IMR-90 (cell line): ENCODE measurements around the gene B4GALNT2. TPM values are rescaled to one million over a fixed set of nuclear protein-coding genes. Genes with fewer than 3 reads are reported as not detected.

Experiments used
- ATAC-seq: fragments of 200-7000 bp; cut with Tn5 transposase; 2 replicates; pipeline ENCODE4 v1.9.1; 2020; ENCODE audit warnings: low read depth, mild to moderate bottlenecking, moderate library complexity
- BruUV-seq: library from RNA; stranded (reverse); fragments of 400-500 nt; replicated peaks from 2 replicates; lab custom pipeline; 2021; lab: Mats Ljungman, UMichigan
- CTCF ChIA-PET: fragments of 300-600 bp; formaldehyde crosslinking; extraction: SDS; loops from one replicate; lab custom pipeline; 2021; ENCODE audit warnings: antibody characterized with exemption; lab: Yijun Ruan, JAX
- POLR2A ChIA-PET: fragments of 300-600 bp; sonication (Branson Sonifier 250); formaldehyde crosslinking; loops from one replicate; lab custom pipeline; 2022; ENCODE audit warnings: antibody characterized with exemption; ENCODE audit not compliant: unreplicated experiment; lab: Charles Lee
- DNase-seq: peaks from one replicate; pipeline ENCODE4 v3.0.0; 2013
- H2AFZ ChIP-seq: replicated peaks from 2 replicates; pipeline ENCODE3; 2013; ENCODE audit warnings: low read length, mild to moderate bottlenecking; ENCODE audit not compliant: poor library complexity
- H2AK5ac ChIP-seq: 2 replicates; pipeline ENCODE4 v1.6.1; 2013; ENCODE audit warnings: low read depth, low read length, inconsistent platforms
- H2AK9ac ChIP-seq: replicated peaks from 2 replicates; pipeline ENCODE3; 2013; ENCODE audit warnings: mild to moderate bottlenecking, low read depth, low read length, moderate library complexity; ENCODE audit not compliant: poor library complexity
- H2BK120ac ChIP-seq: 2 replicates; pipeline ENCODE4 v1.6.1; 2013; ENCODE audit warnings: low read depth, low read length, inconsistent platforms
- H2BK15ac ChIP-seq: 3 replicates; pipeline ENCODE4 v1.6.1; 2013; ENCODE audit warnings: low read depth, low read length, inconsistent platforms
- H2BK20ac ChIP-seq: 2 replicates; pipeline ENCODE4 v1.6.1; 2013; ENCODE audit warnings: low read depth, mild to moderate bottlenecking, inconsistent platforms, low read length, moderate library complexity
- H2BK5ac ChIP-seq: 2 replicates; pipeline ENCODE4 v1.6.1; 2013; ENCODE audit warnings: mild to moderate bottlenecking, low read depth, low read length, inconsistent platforms; ENCODE audit not compliant: poor library complexity, severe bottlenecking
- H3K14ac ChIP-seq: replicated peaks from 2 replicates; pipeline ENCODE4 v1.6.1; 2013; ENCODE audit warnings: low read depth, low read length, inconsistent platforms
- H3K18ac ChIP-seq: 2 replicates; pipeline ENCODE4 v1.6.1; 2013; ENCODE audit warnings: low read depth, low read length, control low read depth
- H3K23ac ChIP-seq: 2 replicates; pipeline ENCODE4 v1.6.1; 2013; ENCODE audit warnings: low read depth, low read length, inconsistent platforms
- H3K27ac ChIP-seq: 2 replicates; pipeline ENCODE4 v1.5.1; 2013; ENCODE audit warnings: mild to moderate bottlenecking, control low read depth, low read length; ENCODE audit not compliant: insufficient read depth
- H3K27me3 ChIP-seq: 2 replicates; pipeline ENCODE4 v1.6.1; 2013; ENCODE audit warnings: low read length; ENCODE audit not compliant: control insufficient read depth, insufficient read depth
- H3K36me3 ChIP-seq: 2 replicates; pipeline ENCODE4 v1.6.1; 2013; ENCODE audit warnings: low read length, mixed read lengths; ENCODE audit not compliant: control insufficient read depth, insufficient read depth
- H3K4ac ChIP-seq: 2 replicates; pipeline ENCODE4 v1.6.1; 2013; ENCODE audit warnings: low read depth, low read length, inconsistent platforms
- H3K4me1 ChIP-seq: 2 replicates; pipeline ENCODE4 v1.6.1; 2013; ENCODE audit warnings: low read length, mixed read lengths; ENCODE audit not compliant: control insufficient read depth, insufficient read depth
- H3K4me2 ChIP-seq: 2 replicates; pipeline ENCODE4 v1.6.1; 2013; ENCODE audit warnings: low read depth, mild to moderate bottlenecking, control low read depth, low read length, moderate library complexity
- H3K4me3 ChIP-seq: 2 replicates; pipeline ENCODE4 v1.5.1; 2013; ENCODE audit warnings: low read depth, mild to moderate bottlenecking, control low read depth, low read length, moderate library complexity; ENCODE audit not compliant: insufficient read depth
- H3K56ac ChIP-seq: 2 replicates; pipeline ENCODE4 v1.6.1; 2013; ENCODE audit warnings: low read length, inconsistent platforms; ENCODE audit not compliant: insufficient read depth; ENCODE audit errors: extremely low read depth
- H3K79me1 ChIP-seq, 2 experiments: 2 replicates each; pipeline ENCODE4 v1.6.1; 2013; ENCODE audit warnings: low read length in 2 of 2, inconsistent platforms in 1 of 2, low read depth in 1 of 2
- H3K9ac ChIP-seq: 2 replicates; pipeline ENCODE4 v1.6.1; 2013; ENCODE audit warnings: low read depth, low read length, control low read depth
- H3K9me1 ChIP-seq: 2 replicates; pipeline ENCODE4 v1.6.1; 2013; ENCODE audit warnings: low read length, inconsistent platforms; ENCODE audit not compliant: insufficient read depth
- H3K9me3 ChIP-seq: 2 replicates; pipeline ENCODE4 v1.6.1; 2013; ENCODE audit warnings: low read length; ENCODE audit not compliant: control insufficient read depth, insufficient read depth
- H4K20me1 ChIP-seq: 2 replicates; pipeline ENCODE4 v1.6.1; 2013; ENCODE audit warnings: low read length, inconsistent platforms; ENCODE audit not compliant: insufficient read depth
- H4K5ac ChIP-seq: 2 replicates; pipeline ENCODE4 v1.6.1; 2013; ENCODE audit warnings: mild to moderate bottlenecking, low read depth, low read length, control low read depth
- H4K8ac ChIP-seq, 2 experiments: 2 replicates each; pipeline ENCODE4 v1.6.1; 2013; ENCODE audit warnings: low read depth in 2 of 2, low read length in 2 of 2, control low read depth in 1 of 2, inconsistent platforms in 1 of 2
- H4K91ac ChIP-seq: 2 replicates; pipeline ENCODE4 v1.6.1; 2013; ENCODE audit warnings: low read depth, low read length, inconsistent platforms; ENCODE audit not compliant: insufficient read depth
- BHLHE40 ChIP-seq: fragments of 150-350 bp; IDR thresholded peaks from 2 replicates; pipeline ENCODE4 v1.6.1; 2016; ENCODE audit warnings: mild to moderate bottlenecking, low read depth, low read length
- CEBPB ChIP-seq: IDR thresholded peaks from 2 replicates; pipeline ENCODE4 v1.6.1; 2012; ENCODE audit warnings: low read depth, low read length, improper control_type of control experiment
- CHD1 ChIP-seq: IDR thresholded peaks from 2 replicates; pipeline ENCODE4 v1.6.1; 2012; ENCODE audit warnings: low read depth, low read length, improper control_type of control experiment
- ELK1 ChIP-seq: fragments of 150-350 bp; IDR thresholded peaks from 2 replicates; pipeline ENCODE4 v1.6.1; 2016; ENCODE audit warnings: low read depth, mild to moderate bottlenecking, low read length, moderate library complexity, borderline replicate concordance
- FOS ChIP-seq: fragments of 150-350 bp; IDR thresholded peaks from 2 replicates; pipeline ENCODE4 v1.6.1; 2016; ENCODE audit warnings: low read depth, low read length
- MAFK ChIP-seq: IDR thresholded peaks from 2 replicates; pipeline ENCODE4 v1.6.1; 2012; ENCODE audit warnings: low read depth, low read length, improper control_type of control experiment
- MAZ ChIP-seq: IDR thresholded peaks from 2 replicates; pipeline ENCODE4 v1.6.1; 2012; ENCODE audit warnings: low read depth, mild to moderate bottlenecking, low read length, improper control_type of control experiment, moderate library complexity, borderline replicate concordance
- MXI1 ChIP-seq: IDR thresholded peaks from 2 replicates; pipeline ENCODE4 v1.6.1; 2012; ENCODE audit warnings: low read depth, mild to moderate bottlenecking, low read length, moderate library complexity, borderline replicate concordance
- NFE2L2 ChIP-seq: fragments of 150-350 bp; IDR thresholded peaks from 2 replicates; pipeline ENCODE4 v1.6.1; 2016; ENCODE audit warnings: low read depth, mild to moderate bottlenecking, low read length
- POLR2A ChIP-seq: IDR thresholded peaks from 2 replicates; pipeline ENCODE4 v1.6.1; 2012; ENCODE audit warnings: mild to moderate bottlenecking, low read depth, low read length
- RAD21 ChIP-seq: IDR thresholded peaks from 2 replicates; pipeline ENCODE4 v1.6.1; 2012; ENCODE audit warnings: low read length, improper control_type of control experiment
- RCOR1 ChIP-seq: IDR thresholded peaks from 2 replicates; pipeline ENCODE4 v1.6.1; 2012; ENCODE audit warnings: mild to moderate bottlenecking, low read length, improper control_type of control experiment; ENCODE audit not compliant: insufficient replicate concordance
- RFX5 ChIP-seq: IDR thresholded peaks from 2 replicates; pipeline ENCODE4 v1.8.0; 2012; ENCODE audit warnings: low read depth, mild to moderate bottlenecking, low read length, moderate library complexity
- SMC3 ChIP-seq: fragments of 150-350 bp; IDR thresholded peaks from 2 replicates; pipeline ENCODE4 v1.6.1; 2016; ENCODE audit warnings: low read depth, mild to moderate bottlenecking, antibody characterized with exemption, low read length, moderate library complexity
- USF2 ChIP-seq: fragments of 150-350 bp; IDR thresholded peaks from 2 replicates; pipeline ENCODE4 v1.6.1; 2017; ENCODE audit warnings: mild to moderate bottlenecking, antibody characterized with exemption, low read length, low read depth
- WGBS, 2 experiments: methylation state at CpG; one replicate each; pipeline versions ENCODE4 v1.1.5 to v1.1.7; 2013; ENCODE audit warnings: missing lambda C conversion rate in 2 of 2; ENCODE audit not compliant: insufficient read length in 1 of 2; ENCODE audit errors: extremely low coverage in 2 of 2; 5-methylcytosine and 5-hydroxymethylcytosine counted together
- dilution Hi-C: fragments of 300-500 bp; cut with HindIII; formaldehyde crosslinking; loops from one replicate; pipeline ENCODE4 v1.14.3; 2018; ENCODE audit warnings: low sequenced_read_pairs; ENCODE audit not compliant: unreplicated experiment
- in situ Hi-C: fragments of 300-500 bp; cut with MboI; formaldehyde crosslinking; loops from 3 replicates; pipeline ENCODE4 v1.14.3; 2019; ENCODE audit warnings: low sequenced_read_pairs, inconsistent platforms, mixed read lengths
- intact Hi-C: fragments of 100-400 bp; cut with micrococcal nuclease; formaldehyde crosslinking; loops from 2 replicates; pipeline ENCODE4 v1.10.0; 2022
- polyA plus RNA-seq, 3 experiments: library from polyadenylated mRNA; depleted of rRNA; stranded (reverse); fragments of >200 nt; gene quantifications; 2 replicates each; pipeline ENCODE4 v1.2.3, GENCODE V29; 2012; ENCODE audit warnings: low replicate concordance in 1 of 3
- total RNA-seq: library from RNA; depleted of rRNA; stranded (reverse); fragments of >200 nt; gene quantifications from 2 replicates; pipeline ENCODE4 v1.2.3, GENCODE V29; 2012
- TF ChIP-seq, protein P1 (sequence below): conservative IDR thresholded peaks from 2 replicates; pipeline ENCODE4 v1.5.1; 2012; ENCODE audit warnings: mild to moderate bottlenecking, low read depth, low read length, improper control_type of control experiment

Gene B4GALNT2
- total and polyA plus RNA-seq, 2 of the 4 experiments (the other 2 are of a cell fraction) = not detected

DNA sequence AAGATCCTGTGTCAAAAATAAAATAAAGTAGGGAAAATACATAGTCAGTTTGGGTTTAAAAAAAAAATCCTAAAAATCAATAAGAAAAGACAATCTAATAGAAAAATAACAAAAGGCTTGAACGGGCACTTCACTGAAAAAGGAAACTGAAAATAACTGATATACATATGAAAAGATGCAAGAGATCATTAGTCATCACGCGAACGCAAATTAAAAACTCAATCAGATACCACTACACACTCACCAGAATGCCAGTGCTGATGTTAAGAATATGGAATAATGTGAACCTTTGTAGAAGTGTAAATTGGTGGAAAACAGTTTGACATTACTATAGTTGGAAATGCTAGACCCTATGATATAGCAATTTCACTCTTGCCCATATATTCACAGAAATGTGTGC, 63.2 kb downstream of the B4GALNT2 start:
- Histone ChIP-seq H3K9ac (no peak overlapping the region), H3K23ac (no peak overlapping the region), H4K91ac (no peak overlapping the region), H3K56ac (no peak overlapping the region), H4K20me1 (peaks cover 3% of the 10 kb centered on the region), H2BK20ac (no peak overlapping the region), H3K4me1 (no peaks in the 10 kb centered on the region), H3K14ac (no peak overlapping the region), H3K4me2 (no peak overlapping the region), H3K79me1 (no peaks in the 10 kb centered on the region), H3K18ac (no peak overlapping the region), H2AK5ac (no peak overlapping the region), H3K4ac (no peak overlapping the region), H4K5ac (no peak overlapping the region), H3K36me3 (no peaks in the 10 kb centered on the region), H2AFZ (no peak overlapping the region), H2BK15ac (no peak overlapping the region), H2BK5ac (no peak overlapping the region), H3K4me3 (no peak overlapping the region), H2AK9ac (no peak overlapping the region), H3K9me3 (no peaks in the 10 kb centered on the region), H3K27ac (no peak overlapping the region), H4K8ac (no peak overlapping the region), H3K27me3 (no peaks in the 10 kb centered on the region), H2BK120ac (no peak overlapping the region), H3K9me1 (peaks cover 7% of the 10 kb centered on the region; the same call in 1 of the 2 replicates)
- WGBS, 2 experiments = no CpG with 5 or more reads among the region's 4 CpGs
- BruUV-seq = no TSS peak
- in situ Hi-C loops (no loop called here), intact Hi-C loops (loop anchor here (10.0 kb wide), 1 partner anchor 869 kb away; no protein-coding TSS in a partner anchor), dilution Hi-C loops (no loop called here)
- no peak for ATAC-seq
- TF ChIP-seq, protein P1, sequence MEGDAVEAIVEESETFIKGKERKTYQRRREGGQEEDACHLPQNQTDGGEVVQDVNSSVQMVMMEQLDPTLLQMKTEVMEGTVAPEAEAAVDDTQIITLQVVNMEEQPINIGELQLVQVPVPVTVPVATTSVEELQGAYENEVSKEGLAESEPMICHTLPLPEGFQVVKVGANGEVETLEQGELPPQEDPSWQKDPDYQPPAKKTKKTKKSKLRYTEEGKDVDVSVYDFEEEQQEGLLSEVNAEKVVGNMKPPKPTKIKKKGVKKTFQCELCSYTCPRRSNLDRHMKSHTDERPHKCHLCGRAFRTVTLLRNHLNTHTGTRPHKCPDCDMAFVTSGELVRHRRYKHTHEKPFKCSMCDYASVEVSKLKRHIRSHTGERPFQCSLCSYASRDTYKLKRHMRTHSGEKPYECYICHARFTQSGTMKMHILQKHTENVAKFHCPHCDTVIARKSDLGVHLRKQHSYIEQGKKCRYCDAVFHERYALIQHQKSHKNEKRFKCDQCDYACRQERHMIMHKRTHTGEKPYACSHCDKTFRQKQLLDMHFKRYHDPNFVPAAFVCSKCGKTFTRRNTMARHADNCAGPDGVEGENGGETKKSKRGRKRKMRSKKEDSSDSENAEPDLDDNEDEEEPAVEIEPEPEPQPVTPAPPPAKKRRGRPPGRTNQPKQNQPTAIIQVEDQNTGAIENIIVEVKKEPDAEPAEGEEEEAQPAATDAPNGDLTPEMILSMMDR = no peak
- TF ChIP-seq POLR2A (no peak), CEBPB (no peak), FOS (no peak), RCOR1 (no peak), BHLHE40 (no peak), MAFK (no peak), ELK1 (no peak), RFX5 (no peak), MXI1 (no peak), NFE2L2 (no peak), MAZ (no peak), CHD1 (no peak), SMC3 (no peak), RAD21 (no peak), USF2 (no peak)
- ChIA-PET POLR2A (interaction anchor here (0.7 kb wide), 1 partner anchor 91 kb away, joined by 5 read pairs; no protein-coding TSS in a partner anchor), CTCF (no interaction called here)
- no peak for DNase-seq
